GM23338 (cell line): ENCODE results near the gene GRM4. TPM values are rescaled to one million over a fixed set of nuclear protein-coding genes. Genes with fewer than 3 reads are reported as not detected.
A peak's percentile ranks its signal among the peaks of the same experiment; 100 is the strongest.
"Not testable (repeated sequence)": the region's sequence is repeated elsewhere in the genome, so short reads cannot be mapped to it uniquely, and the experiment has no call there.

ENCODE experiments used
- ATAC-seq: fragments of 200-7000 bp; cut with Tn5 transposase; 3 replicates; pipeline ENCODE4 v1.9.1; 2020
- DNase-seq: peaks from one replicate; pipeline ENCODE4 v3.0.0-alpha.2; 2015; ENCODE audit warnings: low spot score
- H2AFZ ChIP-seq: fragments of 200-600 bp; sonication (generic); 2 replicates; pipeline ENCODE4 v1.8.0; 2016; ENCODE audit warnings: antibody characterized with exemption, mild to moderate bottlenecking, moderate library complexity
- H3F3A ChIP-seq: fragments of 200-600 bp; sonication (generic); replicated peaks from 2 replicates; pipeline ENCODE4 v1.8.0; 2017; ENCODE audit warnings: antibody characterized with exemption, mixed run types, low read depth
- H3K27ac ChIP-seq: fragments of 200-600 bp; sonication (generic); 2 replicates; pipeline ENCODE4 v1.6.1; 2016; ENCODE audit warnings: low read depth
- H3K27me3 ChIP-seq: fragments of 200-600 bp; sonication (generic); 2 replicates; pipeline ENCODE4 v1.8.0; 2016; ENCODE audit warnings: mild to moderate bottlenecking, mixed run types, moderate library complexity; ENCODE audit not compliant: insufficient read depth
- H3K36me3 ChIP-seq: fragments of 200-600 bp; sonication (generic); 2 replicates; pipeline ENCODE4 v1.8.0; 2016; ENCODE audit warnings: mild to moderate bottlenecking; ENCODE audit not compliant: insufficient read depth
- H3K4me1 ChIP-seq: fragments of 200-600 bp; sonication (generic); 2 replicates; pipeline ENCODE4 v1.8.0; 2016; ENCODE audit warnings: mild to moderate bottlenecking, moderate library complexity; ENCODE audit not compliant: insufficient read depth
- H3K4me2 ChIP-seq: fragments of 200-600 bp; sonication (generic); 2 replicates; pipeline ENCODE4 v1.7.1; 2017; ENCODE audit warnings: mixed run types
- H3K4me3 ChIP-seq: fragments of 200-600 bp; sonication (generic); 2 replicates; pipeline ENCODE4 v1.6.1; 2016; ENCODE audit warnings: mixed run types
- H3K79me2 ChIP-seq: fragments of 200-600 bp; sonication (generic); replicated peaks from 2 replicates; pipeline ENCODE4 v1.8.0; 2017; ENCODE audit warnings: mild to moderate bottlenecking; ENCODE audit not compliant: insufficient read depth
- H3K9me2 ChIP-seq: fragments of 200-600 bp; sonication (generic); 2 replicates; pipeline ENCODE4 v1.8.0; 2017; ENCODE audit not compliant: insufficient read depth
- H4K20me1 ChIP-seq: fragments of 200-600 bp; sonication (generic); replicated peaks from 2 replicates; pipeline ENCODE4 v1.8.0; 2017; ENCODE audit warnings: mild to moderate bottlenecking; ENCODE audit not compliant: insufficient read depth
- H3K27ac Mint-ChIP-seq: 2 replicates; pipeline ENCODE4 v1.8.0; 2020; ENCODE audit warnings: inconsistent platforms, mild to moderate bottlenecking, moderate library complexity, mixed read lengths
- H3K27me3 Mint-ChIP-seq: 3 replicates; pipeline ENCODE4 v1.8.0; 2022; ENCODE audit warnings: low read depth, mild to moderate bottlenecking, moderate library complexity, mixed read lengths, inconsistent platforms; ENCODE audit not compliant: insufficient read depth, poor library complexity
- H3K36me3 Mint-ChIP-seq: 3 replicates; pipeline ENCODE4 v1.8.0; 2021; ENCODE audit warnings: low read depth, mild to moderate bottlenecking, inconsistent platforms, moderate library complexity, mixed read lengths
- H3K4me1 Mint-ChIP-seq: 3 replicates; pipeline ENCODE4 v1.8.0; 2020; ENCODE audit warnings: mild to moderate bottlenecking, inconsistent platforms, mixed read lengths
- H3K4me3 Mint-ChIP-seq: 3 replicates; pipeline ENCODE4 v1.8.0; 2021; ENCODE audit warnings: moderate library complexity, mild to moderate bottlenecking, inconsistent platforms, mixed read lengths
- H3K9me3 Mint-ChIP-seq: 3 replicates; pipeline ENCODE4 v1.8.0; 2020; ENCODE audit warnings: moderate library complexity, mild to moderate bottlenecking, inconsistent platforms, mixed read lengths
- CREB1 ChIP-seq: fragments of 250-450 bp; sonication (Bioruptor Pico); IDR thresholded peaks from 2 replicates; pipeline ENCODE4 v1.5.0; 2020; ENCODE audit warnings: low read depth, mild to moderate bottlenecking, moderate library complexity
- CTCF ChIP-seq, 2 experiments: fragments of 200-600 bp in 1 of 2; sonication (generic) in 1 of 2; conservative IDR thresholded peaks; 2 replicates each; pipeline versions ENCODE4 v1.5.1 to v1.6.1; 2016 to 2017; ENCODE audit warnings: antibody characterized with exemption in 2 of 2, low read depth in 2 of 2, mild to moderate bottlenecking in 2 of 2, moderate library complexity in 1 of 2
- ETS1 ChIP-seq: IDR thresholded peaks from 2 replicates; pipeline ENCODE4 v1.6.1; 2016; ENCODE audit warnings: antibody characterized with exemption
- EZH2phosphoT487 ChIP-seq: fragments of 200-600 bp; sonication (generic); IDR thresholded peaks from one replicate; pipeline ENCODE4 v1.8.1; 2018; ENCODE audit warnings: antibody characterized with exemption; ENCODE audit not compliant: unreplicated experiment
- POLR2AphosphoS5 ChIP-seq: IDR thresholded peaks from 2 replicates; pipeline ENCODE4 v1.6.1; 2016; ENCODE audit warnings: antibody characterized with exemption, low read depth
- REST ChIP-seq: IDR thresholded peaks from one replicate; pipeline ENCODE4 v1.6.1; 2018; ENCODE audit warnings: antibody characterized with exemption; ENCODE audit not compliant: unreplicated experiment
- STAT1 ChIP-seq: IDR thresholded peaks from one replicate; pipeline ENCODE4 v1.6.1; 2016; ENCODE audit warnings: antibody characterized with exemption; ENCODE audit not compliant: unreplicated experiment
- ZNF114 ChIP-seq: fragments of 250-450 bp; sonication (Bioruptor Pico); IDR thresholded peaks from 2 replicates; pipeline ENCODE4 v1.5.0; 2020; ENCODE audit warnings: mild to moderate bottlenecking, moderate library complexity
- ZNF331 ChIP-seq: fragments of 250-450 bp; sonication (Bioruptor Pico); IDR thresholded peaks from 2 replicates; pipeline ENCODE4 v1.5.0; 2020; ENCODE audit warnings: low read depth, mild to moderate bottlenecking, moderate library complexity
- ZNF462 ChIP-seq: fragments of 250-450 bp; sonication (Bioruptor Pico); IDR thresholded peaks from 2 replicates; pipeline ENCODE4 v1.5.0; 2020; ENCODE audit warnings: mild to moderate bottlenecking, moderate library complexity
- polyA plus RNA-seq: library from polyadenylated mRNA; unstranded; fragments of >200 nt; fragmentation: Nextera tagmentation; extraction: Ambion mirVana; gene quantifications from 2 replicates; pipeline ENCODE4 v1.2.1, GENCODE V29; 2016
- total RNA-seq: library from RNA; depleted of rRNA; stranded (reverse); fragments of >200 nt; shearing (Covaris generic); gene quantifications from 2 replicates; pipeline ENCODE4 v1.2.3, GENCODE V29; 2014

GRM4 gene
- total and polyA plus RNA-seq, 2 experiments from 2014 or later = 7.0 to 30.6 TPM

- H3K4me1 Mint-ChIP-seq, H3K4me2 ChIP-seq, H2AFZ ChIP-seq, H3K4me1 ChIP-seq, H4K20me1 ChIP-seq, H3K27ac Mint-ChIP-seq, H3K9me2 ChIP-seq, DNase-seq, H3K27ac ChIP-seq, H3K36me3 ChIP-seq, ATAC-seq, H3F3A ChIP-seq, H3K79me2 ChIP-seq, H3K4me3 ChIP-seq, H3K4me3 Mint-ChIP-seq: not testable (repeated sequence)
- Mint-ChIP-seq H3K27me3 (peaks cover 20% of the 10 kb centered on the region), H3K9me3 (peaks cover 16% of the 10 kb centered on the region), H3K36me3 (peaks cover 13% of the 10 kb centered on the region)
- H3K27me3 ChIP-seq = peaks cover 45% of the 10 kb centered on the region
These were observed 129.3 kb downstream of the GRM4 start for GRCh38 chr6:34016573-34016972.

GRCh38 chr6:34015586-34015985, 130.3 kb downstream of the GRM4 start:
- no peaks in the 10 kb centered on the region for H3F3A ChIP-seq
- DNase-seq = peak; percentile 82
- H3K79me2 ChIP-seq = no peaks in the 10 kb centered on the region
- Mint-ChIP-seq H3K4me3 (no peak overlapping the region), H3K4me1 (peaks cover 10% of the 10 kb centered on the region; the same call in 2 of the 3 replicates), H3K9me3 (peaks cover 16% of the 10 kb centered on the region), H3K27ac (no peak overlapping the region), H3K36me3 (peaks cover 13% of the 10 kb centered on the region), H3K27me3 (peaks cover 20% of the 10 kb centered on the region)
- peak; percentile 76 for ATAC-seq
- H2AFZ ChIP-seq = no peak overlapping the region
- no peaks in the 10 kb centered on the region; the same call in 1 of the 2 replicates for H3K36me3 ChIP-seq
- no peaks in the 10 kb centered on the region for H4K20me1 ChIP-seq
- no peak overlapping the region for H3K4me3 ChIP-seq
- H3K4me2 ChIP-seq = no peak overlapping the region
- H3K27me3 ChIP-seq = peaks cover 55% of the 10 kb centered on the region
- no peaks in the 10 kb centered on the region for H3K9me2 ChIP-seq
- no peaks in the 10 kb centered on the region; the same call in 1 of the 2 replicates for H3K4me1 ChIP-seq
- H3K27ac ChIP-seq = no peak overlapping the region
- TF ChIP-seq ZNF114 = no peak
- no peak for TF ChIP-seq ZNF331 (CRISPR knock-in tag)
- TF ChIP-seq EZH2phosphoT487 = no peak
- TF ChIP-seq REST = no peak
- TF ChIP-seq CTCF (conservative IDR thresholded peaks at IDR 0.05; ENCODE audit: low read depth in 2 of 2) = no peak
- no peak for TF ChIP-seq POLR2AphosphoS5
- TF ChIP-seq STAT1 = no peak
- TF ChIP-seq CREB1 (CRISPR knock-in tag) = no peak
- TF ChIP-seq ZNF462 (CRISPR knock-in tag) = no peak
- TF ChIP-seq ETS1 = no peak
